HEK293 (cell line): ENCODE results near the gene PKNOX1.

Experiments
- CTCF ChIA-PET: fragments of 350-600 bp; formaldehyde crosslinking; extraction: SDS; loops from one replicate; lab custom pipeline; 2021; ENCODE audit warnings: antibody characterized with exemption; lab: Yijun Ruan, JAX
- POLR2A ChIA-PET: fragments of 300-600 bp; formaldehyde crosslinking; extraction: SDS; loops from one replicate; lab custom pipeline; 2020; ENCODE audit warnings: antibody characterized with exemption, inconsistent platforms; lab: Yijun Ruan, JAX
- H3K27ac ChIP-seq: fragments of 200-500 bp; sonication (Bioruptor generic); 2 replicates; pipeline ENCODE4 v1.5.1; 2014; ENCODE audit warnings: low read depth, low read length, control low read depth, inconsistent platforms; ENCODE audit errors: extremely low read depth
- H3K36me3 ChIP-seq, 2 experiments: fragments of 200-500 bp in 1 of 2; sonication (Bioruptor generic) in 1 of 2; 1 replicate in 1 of 2; 2 replicates in 1 of 2; pipeline ENCODE4 v1.5.1; 2014 to 2017; ENCODE audit warnings: inconsistent platforms in 2 of 2, low read length in 2 of 2; ENCODE audit not compliant: control insufficient read depth in 2 of 2, insufficient read depth in 1 of 2
- H3K4me1 ChIP-seq: fragments of 200-500 bp; sonication (Bioruptor generic); 2 replicates; pipeline ENCODE4 v1.5.1; 2014; ENCODE audit warnings: mild to moderate bottlenecking, low read length, inconsistent platforms; ENCODE audit not compliant: control insufficient read depth, insufficient read depth
- H3K4me3 ChIP-seq: 2 replicates; pipeline ENCODE4 v1.5.1; 2011; ENCODE audit warnings: low read depth, mild to moderate bottlenecking, control low read depth, low read length, moderate library complexity
- H3K9me3 ChIP-seq: fragments of 200-500 bp; sonication (Bioruptor generic); 2 replicates; pipeline ENCODE4 v1.5.1; 2014; ENCODE audit warnings: low read depth, low read length, inconsistent platforms; ENCODE audit not compliant: control insufficient read depth, insufficient read depth
- GLI4 ChIP-seq: fragments of 450-650 bp; formaldehyde crosslinking; IDR thresholded peaks from 2 replicates; pipeline ENCODE4 v1.5.1; 2016; ENCODE audit warnings: missing biosample characterization, missing genetic modification characterization
- GLIS1 ChIP-seq: fragments of 450-650 bp; formaldehyde crosslinking; IDR thresholded peaks from 2 replicates; pipeline ENCODE4 v1.5.1; 2016; ENCODE audit warnings: missing biosample characterization, missing genetic modification characterization
- GLIS2 ChIP-seq: fragments of 450-650 bp; formaldehyde crosslinking; IDR thresholded peaks from 2 replicates; pipeline ENCODE4 v1.5.1; 2016; ENCODE audit warnings: missing biosample characterization, missing genetic modification characterization
- KLF1 ChIP-seq: fragments of 450-650 bp; formaldehyde crosslinking; IDR thresholded peaks from 2 replicates; pipeline ENCODE4 v1.5.1; 2016; ENCODE audit warnings: missing biosample characterization, missing genetic modification characterization
- KLF9 ChIP-seq: fragments of 450-650 bp; formaldehyde crosslinking; IDR thresholded peaks from 2 replicates; pipeline ENCODE4 v1.5.1; 2016; ENCODE audit warnings: missing biosample characterization, missing genetic modification characterization, low read depth
- MEIS1 ChIP-seq: sonication (generic); formaldehyde crosslinking; IDR thresholded peaks from 2 replicates; pipeline ENCODE4 v1.8.1; 2022; ENCODE audit warnings: missing genetic modification reagents, mild to moderate bottlenecking, borderline replicate concordance
- OVOL3 ChIP-seq: fragments of 450-650 bp; formaldehyde crosslinking; IDR thresholded peaks from 2 replicates; pipeline ENCODE4 v1.5.1; 2016; ENCODE audit warnings: missing biosample characterization, missing genetic modification characterization
- PATZ1 ChIP-seq: fragments of 450-650 bp; formaldehyde crosslinking; IDR thresholded peaks from 2 replicates; pipeline ENCODE4 v1.5.1; 2016; ENCODE audit warnings: missing biosample characterization, missing genetic modification characterization
- REST ChIP-seq: fragments of 450-650 bp; formaldehyde crosslinking; IDR thresholded peaks from 2 replicates; pipeline ENCODE4 v1.5.1; 2016; ENCODE audit warnings: missing biosample characterization, missing genetic modification characterization
- SCRT2 ChIP-seq: fragments of 450-650 bp; formaldehyde crosslinking; IDR thresholded peaks from 2 replicates; pipeline ENCODE4 v1.5.1; 2016; ENCODE audit warnings: missing biosample characterization, missing genetic modification characterization
- ZBTB21 ChIP-seq: fragments of 450-650 bp; formaldehyde crosslinking; IDR thresholded peaks from 2 replicates; pipeline ENCODE4 v1.5.1; 2017; ENCODE audit warnings: missing biosample characterization, missing genetic modification characterization
- ZBTB48 ChIP-seq: fragments of 450-650 bp; formaldehyde crosslinking; IDR thresholded peaks from 2 replicates; pipeline ENCODE4 v1.5.1; 2016; ENCODE audit warnings: missing biosample characterization, missing genetic modification characterization
- ZBTB7A ChIP-seq: fragments of 450-650 bp; formaldehyde crosslinking; IDR thresholded peaks from 2 replicates; pipeline ENCODE4 v1.5.1; 2016; ENCODE audit warnings: low read depth, missing biosample characterization, missing genetic modification characterization
- ZIC2 ChIP-seq: fragments of 450-650 bp; formaldehyde crosslinking; IDR thresholded peaks from 2 replicates; pipeline ENCODE4 v1.5.1; 2016; ENCODE audit warnings: missing biosample characterization, missing genetic modification characterization
- ZNF132 ChIP-seq: fragments of 450-650 bp; formaldehyde crosslinking; IDR thresholded peaks from 2 replicates; pipeline ENCODE4 v1.5.1; 2017; ENCODE audit warnings: missing biosample characterization, missing genetic modification characterization, borderline replicate concordance
- ZNF140 ChIP-seq: fragments of 450-650 bp; formaldehyde crosslinking; IDR thresholded peaks from 2 replicates; pipeline ENCODE4 v1.5.1; 2016; ENCODE audit warnings: missing biosample characterization, missing genetic modification characterization
- ZNF184 ChIP-seq: fragments of 450-650 bp; IDR thresholded peaks from 2 replicates; pipeline ENCODE4 v1.5.1; 2018; ENCODE audit warnings: missing biosample characterization, mild to moderate bottlenecking, missing genetic modification characterization
- ZNF311 ChIP-seq: fragments of 450-650 bp; formaldehyde crosslinking; IDR thresholded peaks from 2 replicates; pipeline ENCODE4 v1.5.1; 2017; ENCODE audit warnings: missing biosample characterization, missing genetic modification characterization, borderline replicate concordance
- ZNF549 ChIP-seq: fragments of 450-650 bp; IDR thresholded peaks from 2 replicates; pipeline ENCODE4 v1.5.1; 2018; ENCODE audit warnings: missing biosample characterization, missing genetic modification characterization, mild to moderate bottlenecking, inconsistent platforms, moderate library complexity
- ZNF580 ChIP-seq: fragments of 450-650 bp; formaldehyde crosslinking; IDR thresholded peaks from 2 replicates; pipeline ENCODE4 v1.5.1; 2016; ENCODE audit warnings: missing biosample characterization, missing genetic modification characterization
- ZNF610 ChIP-seq: fragments of 450-650 bp; formaldehyde crosslinking; IDR thresholded peaks from 2 replicates; pipeline ENCODE4 v1.5.1; 2016; ENCODE audit warnings: missing biosample characterization, missing genetic modification characterization, borderline replicate concordance
- ZNF621 ChIP-seq: fragments of 450-650 bp; formaldehyde crosslinking; IDR thresholded peaks from 2 replicates; pipeline ENCODE4 v1.5.1; 2017; ENCODE audit warnings: missing biosample characterization, missing genetic modification characterization
- ZNF670 ChIP-seq: fragments of 450-650 bp; formaldehyde crosslinking; IDR thresholded peaks from 2 replicates; pipeline ENCODE4 v1.5.1; 2016; ENCODE audit warnings: missing biosample characterization, missing genetic modification characterization, low read depth
- ZNF76 ChIP-seq: fragments of 450-650 bp; formaldehyde crosslinking; IDR thresholded peaks from 2 replicates; pipeline ENCODE4; 2016; ENCODE audit warnings: low read depth, missing biosample characterization, missing genetic modification characterization, borderline replicate concordance
- ZNF837 ChIP-seq: fragments of 450-650 bp; formaldehyde crosslinking; IDR thresholded peaks from 2 replicates; pipeline ENCODE4 v1.5.1; 2016; ENCODE audit warnings: missing biosample characterization, missing genetic modification characterization
- TF ChIP-seq, protein P1 (sequence below): fragments of 450-650 bp; formaldehyde crosslinking; IDR thresholded peaks from 2 replicates; pipeline ENCODE4 v1.5.1; 2017; ENCODE audit warnings: missing biosample characterization, mild to moderate bottlenecking, missing genetic modification characterization, moderate library complexity

Gene PKNOX1

GRCh38 chr21:42973309-42973990, 912 bp upstream of the PKNOX1 start:
- Histone ChIP-seq H3K36me3 (no peaks in the 10 kb centered on the region; a peak in 1 of 3 replicates), H3K27ac (peak overlapping the region; percentile 70), H3K4me1 (no peaks in the 10 kb centered on the region; the same call in none of the 2 replicates), H3K4me3 (peak overlapping the region; percentile 43), H3K9me3 (no peaks in the 10 kb centered on the region)
- ChIA-PET CTCF (no interaction called here), POLR2A (interaction anchor here (1.0 to 2.0 kb wide), 7 partner anchors 10 to 80 kb away, joined by 3 to 8 read pairs (median 5); partner anchors contain the start of gene NDUFV3)
- TF ChIP-seq GLIS2 (tag by site-specific recombination) (no peak), GLIS1 (tag by site-specific recombination) (no peak), ZIC2 (peak; percentile 46), ZNF670 (tag by site-specific recombination) (no peak), KLF9 (tag by site-specific recombination) (no peak), ZNF837 (tag by site-specific recombination) (no peak), OVOL3 (peak; percentile 13; the same call in 1 of the 2 replicates), ZBTB48 (tag by site-specific recombination) (peak; percentile 63; the same call in 1 of the 2 replicates), GLI4 (tag by site-specific recombination) (0 out of 2 replicates have a peak, but pooled peaks have one; percentile 36), ZNF610 (no peak), REST (0 out of 2 replicates have a peak, but pooled peaks have one; percentile 29)
- TF ChIP-seq, protein P1, sequence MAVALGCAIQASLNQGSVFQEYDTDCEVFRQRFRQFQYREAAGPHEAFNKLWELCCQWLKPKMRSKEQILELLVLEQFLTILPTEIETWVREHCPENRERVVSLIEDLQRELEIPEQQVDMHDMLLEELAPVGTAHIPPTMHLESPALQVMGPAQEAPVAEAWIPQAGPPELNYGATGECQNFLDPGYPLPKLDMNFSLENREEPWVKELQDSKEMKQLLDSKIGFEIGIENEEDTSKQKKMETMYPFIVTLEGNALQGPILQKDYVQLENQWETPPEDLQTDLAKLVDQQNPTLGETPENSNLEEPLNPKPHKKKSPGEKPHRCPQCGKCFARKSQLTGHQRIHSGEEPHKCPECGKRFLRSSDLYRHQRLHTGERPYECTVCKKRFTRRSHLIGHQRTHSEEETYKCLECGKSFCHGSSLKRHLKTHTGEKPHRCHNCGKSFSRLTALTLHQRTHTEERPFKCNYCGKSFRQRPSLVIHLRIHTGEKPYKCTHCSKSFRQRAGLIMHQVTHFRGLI (tag by site-specific recombination), result no peak

GRCh38 chr21:42974832-42975820, 764 bp downstream of the PKNOX1 start:
- Histone ChIP-seq H3K36me3 (no peaks in the 10 kb centered on the region; a peak in 1 of 3 replicates), H3K9me3 (no peaks in the 10 kb centered on the region), H3K4me1 (no peaks in the 10 kb centered on the region; the same call in none of the 2 replicates), H3K27ac (peak overlapping the region; percentile 91), H3K4me3 (peak overlapping the region; percentile 56)
- ChIA-PET CTCF (no interaction called here), POLR2A (interaction anchor here (1.3 to 1.7 kb wide), 3 partner anchors 12 to 18 kb away, joined by 4 to 5 read pairs (median 5); no protein-coding TSS in a partner anchor)
- peak; percentile 74 for TF ChIP-seq PATZ1 (tag by site-specific recombination)
- no peak for TF ChIP-seq OVOL3
- TF ChIP-seq KLF1 (tag by site-specific recombination), result no peak
- no peak for TF ChIP-seq ZNF621 (tag by site-specific recombination)
- no peak for TF ChIP-seq SCRT2 (tag by site-specific recombination)
- TF ChIP-seq ZNF311 (tag by site-specific recombination), result no peak
- peak; percentile 50; the same call in 1 of the 2 replicates for TF ChIP-seq ZBTB48 (tag by site-specific recombination)
- TF ChIP-seq ZBTB21, result no peak
- TF ChIP-seq MEIS1 (CRISPR knock-in tag), result no peak
- no peak for TF ChIP-seq ZNF580 (tag by site-specific recombination)
- TF ChIP-seq ZNF132, result no peak
- no peak for TF ChIP-seq ZNF184
- TF ChIP-seq ZNF549 (tag by site-specific recombination), result no peak
- TF ChIP-seq ZNF76, result no peak; the same call in 1 of the 2 replicates
- TF ChIP-seq ZBTB7A (tag by site-specific recombination), result no peak
- no peak for TF ChIP-seq ZNF140 (tag by site-specific recombination)
